ENCODE measurements around the gene LRIG2. TPM values are rescaled to one million over a fixed set of nuclear protein-coding genes. Genes with fewer than 3 reads are reported as not detected.

Gene LRIG2
- total RNA-seq, 1 experiment from 2014 or later: 22.5 TPM

- DNase-seq (ENCODE audit: low spot score): no peak
- ATAC-seq: no peak
- H3K4me1 Mint-ChIP-seq: peaks cover 44% of the 10 kb centered on the region
- ChIA-PET POLR2A (no interaction called here), CTCF (interaction anchor here (3.1 kb wide), 1 partner anchor 17 kb away, joined by 41 read pairs; the partner anchor contains the start of gene LRIG2)
- no peaks in the 10 kb centered on the region for H3K36me3 Mint-ChIP-seq
- H3K27me3 Mint-ChIP-seq (ENCODE audit: low read depth): no peaks in the 10 kb centered on the region
- H3K4me3 Mint-ChIP-seq: no peak overlapping the region
- no peak overlapping the region for H3K27ac Mint-ChIP-seq
- H3K9me3 Mint-ChIP-seq: no peaks in the 10 kb centered on the region
- no peak for TF ChIP-seq ATF2 (CRISPR knock-in tag; IDR thresholded peaks at IDR 0.05; ENCODE audit: borderline replicate concordance, low read depth)
Observed at GRCh38 chr1:113055570-113055969, 17.4 kb upstream of the LRIG2 start.

GRCh38 chr1:113057006-113057405 lies 16.0 kb upstream of the LRIG2 start:
- H3K27ac Mint-ChIP-seq: peak overlapping the region; percentile 66
- DNase-seq (ENCODE audit: low spot score) (peak; percentile 36), ATAC-seq (peak; percentile 77)
- H3K36me3 Mint-ChIP-seq: no peaks in the 10 kb centered on the region
- no peak overlapping the region for H3K4me3 Mint-ChIP-seq
- H3K4me1 Mint-ChIP-seq: peaks cover 44% of the 10 kb centered on the region
- POLR2A ChIA-PET: interaction anchor here (0.5 to 1.6 kb wide), 4 partner anchors 14 to 152 kb away, joined by 4 to 7 read pairs (median 4); partner anchors contain the start of gene LRIG2
- H3K27me3 Mint-ChIP-seq (ENCODE audit: low read depth): no peaks in the 10 kb centered on the region
- no peaks in the 10 kb centered on the region for H3K9me3 Mint-ChIP-seq
- CTCF ChIA-PET: interaction anchor here (0.7 to 4.7 kb wide), 14 partner anchors 11 to 341 kb away, joined by 3 to 80 read pairs (median 4); partner anchors contain the start of genes LRIG2, PPM1J and SLC16A1
- TF ChIP-seq TP53 (CRISPR knock-in tag; IDR thresholded peaks at IDR 0.05) (no peak), GTF2I (CRISPR knock-in tag; conservative IDR thresholded peaks at IDR 0.05) (no peak), NR1H2 (CRISPR knock-in tag; IDR thresholded peaks at IDR 0.05) (no peak), ATF1 (CRISPR knock-in tag; IDR thresholded peaks at IDR 0.05) (no peak), IRF2 (CRISPR knock-in tag; IDR thresholded peaks at IDR 0.05; ENCODE audit: borderline replicate concordance, low read depth) (no peak), ARID4B (CRISPR knock-in tag; IDR thresholded peaks at IDR 0.05; ENCODE audit: borderline replicate concordance) (no peak), ZBTB43 (CRISPR knock-in tag; IDR thresholded peaks at IDR 0.05) (no peak), E2F1 (CRISPR knock-in tag; IDR thresholded peaks at IDR 0.05) (no peak), ZNF423 (CRISPR knock-in tag; IDR thresholded peaks at IDR 0.05) (no peak), ZBTB21 (CRISPR knock-in tag; IDR thresholded peaks at IDR 0.05; ENCODE audit: borderline replicate concordance) (no peak), ZNF138 (CRISPR knock-in tag; conservative IDR thresholded peaks at IDR 0.05) (no peak), ZNF425 (CRISPR knock-in tag; conservative IDR thresholded peaks at IDR 0.05) (no peak), HMGXB4 (CRISPR knock-in tag; IDR thresholded peaks at IDR 0.05) (no peak), ZNF512 (CRISPR knock-in tag; IDR thresholded peaks at IDR 0.05; ENCODE audit: borderline replicate concordance) (no peak), MAX (CRISPR knock-in tag; IDR thresholded peaks at IDR 0.05) (no peak)

Data from WTC11 (cell line).